Testis (tissue), 3 donors: Measurements from ENCODE around the gene FGA. TPM values are rescaled to one million over a fixed set of nuclear protein-coding genes. Genes with fewer than 3 reads are reported as not detected.

Experiments used
- DNase-seq: peaks from one replicate; pipeline ENCODE4 v3.0.0-alpha.2; 2019
- H3K27ac ChIP-seq, 2 donors: fragments of 200-600 bp; sonication (generic); one replicate each; pipeline ENCODE4 v1.5.1; 2019
- H3K27me3 ChIP-seq: fragments of 200-600 bp; sonication (generic); one replicate; pipeline ENCODE4 v1.5.1; 2019
- H3K36me3 ChIP-seq: fragments of 200-600 bp; sonication (generic); one replicate; pipeline ENCODE4 v1.5.1; 2017; ENCODE audit warnings: low read depth; ENCODE audit errors: missing control alignments
- H3K4me1 ChIP-seq: fragments of 200-600 bp; sonication (generic); one replicate; pipeline ENCODE4 v1.5.1; 2019
- H3K4me3 ChIP-seq, 2 donors: fragments of 200-600 bp; sonication (generic); one replicate each; pipeline ENCODE4 v1.5.1; 2017 to 2019
- H3K9me3 ChIP-seq: fragments of 200-600 bp; sonication (generic); one replicate; pipeline ENCODE4 v1.5.1; 2017
- CTCF ChIP-seq, 3 experiments: fragments of 450-650 bp in 2 of 3; fragments of 200-600 bp in 1 of 3; sonication (generic) in 1 of 3; IDR thresholded peaks; one replicate each; pipeline ENCODE4 v1.5.1; 2016 to 2019; ENCODE audit warnings: antibody characterized with exemption in 3 of 3, mild to moderate bottlenecking in 2 of 3, moderate library complexity in 1 of 3
- POLR2A ChIP-seq: fragments of 450-650 bp; IDR thresholded peaks from one replicate; pipeline ENCODE4 v1.6.1; 2017; ENCODE audit warnings: antibody characterized with exemption, mild to moderate bottlenecking, moderate library complexity
- WGBS, 2 donors: methylation state at CpG; one replicate each; pipeline ENCODE4 v1.1.5; 2018; 5-methylcytosine and 5-hydroxymethylcytosine counted together
- intact Hi-C: fragments of 100-400 bp; cut with DNase I; formaldehyde crosslinking; loops from one replicate; pipeline ENCODE4 v1.15.1; 2023; ENCODE audit warnings: low total_unique reads
- polyA plus RNA-seq: library from polyadenylated mRNA; stranded (reverse); fragments of 350-450 nt; fragmentation: Illumina TruSeq; extraction: RNeasy Lipid Tissue Mini Kit (QIAGEN cat#74804); gene quantifications from one replicate; pipeline ENCODE4 v1.2.3, GENCODE V29; 2014; ENCODE audit warnings: low read depth, low replicate concordance; ENCODE audit not compliant: insufficient read depth
- total RNA-seq, 2 donors: library from RNA; depleted of rRNA; stranded (reverse); fragments of >200 nt; gene quantifications; one replicate each; pipeline ENCODE4 v1.2.3, GENCODE V29; 2016

The FGA gene
- total and polyA plus RNA-seq, 3 donors from 2014 or later = 1.1 to 9.1 (median 1.4) TPM

DNA sequence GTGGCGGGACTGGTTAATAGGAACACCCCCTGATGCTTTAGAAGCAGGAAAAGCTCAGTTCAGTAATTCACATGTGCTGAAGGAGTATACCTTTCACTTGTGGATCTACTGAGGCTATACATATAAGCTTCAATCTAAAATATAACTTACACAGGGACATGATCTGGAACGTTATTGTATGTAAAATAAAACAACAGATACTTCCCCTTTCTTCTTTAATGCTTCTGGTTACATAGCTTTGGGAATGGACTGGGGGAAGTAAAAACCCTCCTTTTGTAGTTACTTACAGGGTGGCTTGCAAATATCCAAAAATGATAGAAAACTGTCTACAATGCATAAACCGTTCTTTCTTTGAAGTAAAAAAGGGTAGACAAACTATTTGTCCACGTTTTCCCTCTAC lies 20.0 kb upstream of the FGA start:
- H3K9me3 ChIP-seq = no peaks in the 10 kb centered on the region
- TF ChIP-seq POLR2A (no peak), CTCF (IDR thresholded peaks at IDR 0.05) (no peak)
- no peak overlapping the region for H3K4me3 ChIP-seq
- no peak overlapping the region for H3K27ac ChIP-seq
- intact Hi-C loops = no loop called here
- DNase-seq = no peak
- H3K36me3 ChIP-seq = no peaks in the 10 kb centered on the region
- H3K4me1 ChIP-seq = no peaks in the 10 kb centered on the region
- 72 to 73% methylated on average over 4 of the region's 4 CpGs for WGBS, 2 donors
- H3K27me3 ChIP-seq = no peaks in the 10 kb centered on the region

GRCh38 chr4:154609532-154609931 lies 19.0 kb upstream of the FGA start:
- DNase-seq = no peak
- TF ChIP-seq POLR2A (no peak), CTCF (IDR thresholded peaks at IDR 0.05) (no peak)
- no peaks in the 10 kb centered on the region for H3K36me3 ChIP-seq
- H3K27me3 ChIP-seq = no peaks in the 10 kb centered on the region
- H3K27ac ChIP-seq = no peak overlapping the region
- intact Hi-C loops = no loop called here
- no peaks in the 10 kb centered on the region for H3K4me1 ChIP-seq
- 92% methylated on average over 4 of the region's 4 CpGs for WGBS, 2 donors
- H3K9me3 ChIP-seq = no peaks in the 10 kb centered on the region
- no peak overlapping the region for H3K4me3 ChIP-seq

DNA sequence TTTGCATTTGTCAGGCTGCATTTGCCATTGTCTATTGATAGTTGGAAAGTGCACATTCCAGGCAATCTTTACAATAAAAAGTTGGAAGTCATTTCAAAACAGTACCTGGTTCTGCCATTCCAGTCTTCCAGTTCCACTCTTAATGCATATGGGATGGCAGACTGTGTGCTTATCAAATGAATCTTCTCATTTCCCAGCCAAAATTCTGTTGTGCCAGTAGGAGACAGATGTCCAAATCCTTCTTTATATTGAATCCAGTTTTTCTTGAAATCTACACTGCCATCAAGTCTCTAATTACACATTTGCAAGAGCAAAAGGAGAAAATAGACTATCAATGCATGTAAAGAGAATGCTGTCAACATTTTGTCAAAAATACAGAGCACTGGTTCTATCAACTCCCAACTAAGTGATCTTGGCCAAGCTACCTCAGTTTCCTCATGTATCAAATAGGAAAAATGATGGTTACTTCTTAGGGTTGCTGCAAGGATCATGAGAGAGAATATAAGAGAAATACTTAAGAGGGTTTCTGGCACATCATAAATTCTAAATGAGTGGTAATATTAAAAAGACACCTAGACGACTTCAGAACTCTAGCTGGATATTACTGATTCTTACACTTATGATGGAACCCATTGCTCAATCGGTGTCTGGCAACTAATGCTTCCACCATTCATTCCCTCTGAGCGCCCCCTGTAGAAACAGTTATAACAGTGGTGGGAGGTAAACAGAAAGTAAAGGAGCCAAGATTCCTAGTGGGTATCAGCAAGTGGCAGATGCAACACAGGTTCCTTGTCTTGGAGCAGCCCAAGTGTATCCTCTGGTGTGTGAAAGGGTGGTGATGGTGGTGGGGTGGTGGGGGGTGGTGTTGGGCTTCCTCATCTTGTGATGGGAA lies 18.1 kb upstream of the FGA start:
- no peak for DNase-seq
- Histone ChIP-seq H3K4me1 (no peaks in the 10 kb centered on the region), H3K27ac (no peak overlapping the region), H3K4me3 (no peak overlapping the region), H3K36me3 (no peaks in the 10 kb centered on the region), H3K27me3 (no peaks in the 10 kb centered on the region), H3K9me3 (no peaks in the 10 kb centered on the region)
- intact Hi-C loops = no loop called here
- WGBS, 2 donors = 87 to 92% methylated on average over 3 of the region's 3 CpGs
- TF ChIP-seq POLR2A (no peak), CTCF (IDR thresholded peaks at IDR 0.05) (no peak)

- intact Hi-C loops = no loop called here
- TF ChIP-seq POLR2A (no peak), CTCF (IDR thresholded peaks at IDR 0.05) (no peak)
- WGBS, 2 donors = 91 to 96% methylated on average over 6 of the region's 6 CpGs
- no peaks in the 10 kb centered on the region for H3K36me3 ChIP-seq
- no peak overlapping the region for H3K4me3 ChIP-seq
- no peak overlapping the region for H3K27ac ChIP-seq
- H3K9me3 ChIP-seq = no peaks in the 10 kb centered on the region
- H3K27me3 ChIP-seq = no peaks in the 10 kb centered on the region
- no peak for DNase-seq
- H3K4me1 ChIP-seq = no peaks in the 10 kb centered on the region
These were observed 16.5 kb upstream of the FGA start for GRCh38 chr4:154606728-154607723.
